GM12892 (cell line): ENCODE data around the gene RTP4.

Experiments used
- POLR2A ChIP-seq: IDR thresholded peaks from 2 replicates; pipeline ENCODE4 v1.6.1; 2011; ENCODE audit warnings: low read depth, low read length, control low read depth
- POLR2AphosphoS5 ChIP-seq: IDR thresholded peaks from 2 replicates; pipeline ENCODE4 v1.6.1; 2011; ENCODE audit warnings: low read depth, low read length, control low read depth
- TAF1 ChIP-seq: IDR thresholded peaks from 2 replicates; pipeline ENCODE4 v1.6.1; 2011; ENCODE audit warnings: low read depth, mild to moderate bottlenecking, control low read depth, low read length, borderline replicate concordance

DNA sequence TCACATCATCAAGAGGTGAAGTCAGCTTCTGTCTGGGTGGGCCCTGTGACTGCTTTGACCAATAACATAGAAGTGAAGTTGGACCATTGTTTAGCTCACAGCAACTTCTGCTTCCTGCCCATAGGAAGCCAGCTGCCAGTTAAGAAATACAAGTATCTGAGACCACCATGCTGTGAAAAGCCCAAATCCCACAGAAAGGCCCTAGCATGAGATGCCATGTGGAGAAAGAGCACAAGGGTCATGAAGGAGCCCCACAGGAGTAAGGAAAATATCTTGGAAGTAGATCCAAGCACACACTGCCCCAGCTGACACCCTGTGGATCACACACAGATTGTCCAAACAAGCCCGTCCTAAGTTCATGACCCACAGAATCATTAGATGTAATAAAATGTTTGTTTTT is 28.5 kb downstream of the RTP4 start:
- TF ChIP-seq POLR2AphosphoS5 (no peak), POLR2A (no peak), TAF1 (no peak)
